GM12878 (cell line): Measurements from ENCODE around the gene ROR2. TPM values are rescaled to one million over a fixed set of nuclear protein-coding genes. Genes with fewer than 3 reads are reported as not detected.

Experiments used
- ATAC-seq: fragments of 200-7000 bp; cut with Tn5 transposase; 3 replicates; pipeline ENCODE4 v1.9.1; 2020; ENCODE audit warnings: mild to moderate bottlenecking, moderate library complexity
- BruUV-seq: library from RNA; stranded (reverse); fragments of 400-500 nt; replicated peaks from 2 replicates; lab custom pipeline; 2021; lab: Mats Ljungman, UMichigan
- CTCF ChIA-PET: fragments of 300-600 bp; sonication (Branson Sonifier 250); formaldehyde crosslinking; extraction: SDS; loops from one replicate; lab custom pipeline; 2021; ENCODE audit warnings: inconsistent platforms; lab: Yijun Ruan, JAX
- POLR2A ChIA-PET: fragments of 350-600 bp; formaldehyde crosslinking; extraction: SDS; loops from one replicate; lab custom pipeline; 2021; ENCODE audit warnings: inconsistent platforms; lab: Charles Lee
- RAD21 ChIA-PET: fragments of 300-600 bp; sonication (Branson Sonifier 250); formaldehyde crosslinking; loops from one replicate; lab custom pipeline; 2023; ENCODE audit warnings: antibody characterized with exemption; ENCODE audit not compliant: unreplicated experiment; lab: Charles Lee
- SMC1A ChIA-PET: fragments of 300-600 bp; sonication (Branson Sonifier 250); formaldehyde crosslinking; loops from one replicate; lab custom pipeline; 2023; ENCODE audit not compliant: unreplicated experiment, uncharacterized antibody; lab: Charles Lee
- DNase-seq: peaks from one replicate; pipeline ENCODE4 v3.0.0-alpha.2; 2011; ENCODE audit warnings: low read depth, low spot score
- FAIRE-seq: peaks from 3 replicates; lab custom pipeline; 2011; peaks lifted over from hg19 to GRCh38; lab: Jason Lieb, UNC
- H2AFZ ChIP-seq: 2 replicates; pipeline ENCODE4 v1.6.0; 2011; ENCODE audit warnings: low read depth, low read length, control low read depth; ENCODE audit not compliant: control insufficient read depth
- H3K27ac ChIP-seq: 2 replicates; pipeline ENCODE4 v1.5.1; 2011; ENCODE audit warnings: control low read depth; ENCODE audit not compliant: control insufficient read depth, insufficient read depth
- H3K27me3 ChIP-seq, 2 experiments: replicated peaks in 1 of 2; 2 replicates each; pipeline versions ENCODE4 v1.6.0 to v1.6.1; 2011; ENCODE audit warnings: low read length in 1 of 2; ENCODE audit not compliant: control insufficient read depth in 2 of 2, insufficient read depth in 2 of 2
- H3K36me3 ChIP-seq, 2 experiments: 2 replicates each; pipeline ENCODE4 v1.5.1; 2011; ENCODE audit warnings: low read length in 1 of 2; ENCODE audit not compliant: control insufficient read depth in 2 of 2, insufficient read depth in 2 of 2
- H3K4me1 ChIP-seq: 2 replicates; pipeline ENCODE4 v1.6.1; 2011; ENCODE audit warnings: mild to moderate bottlenecking, low read length, moderate library complexity, mixed read lengths; ENCODE audit not compliant: control insufficient read depth, insufficient read depth
- H3K4me2 ChIP-seq: 2 replicates; pipeline ENCODE4 v1.6.0; 2011; ENCODE audit warnings: control low read depth; ENCODE audit not compliant: control insufficient read depth, insufficient read depth
- H3K4me3 ChIP-seq: fragments of 200-600 bp; sonication (generic); 2 replicates; pipeline ENCODE4 v1.5.1; 2016
- H3K79me2 ChIP-seq: 2 replicates; pipeline ENCODE4 v1.6.0; 2011; ENCODE audit warnings: low read length; ENCODE audit not compliant: control insufficient read depth, insufficient read depth
- H3K9ac ChIP-seq: 2 replicates; pipeline ENCODE4 v1.8.0; 2011; ENCODE audit warnings: low read length, control low read depth, mixed read lengths; ENCODE audit not compliant: control insufficient read depth, insufficient read depth
- H3K9me3 ChIP-seq: replicated peaks from 3 replicates; pipeline ENCODE4 v1.5.1; 2011; ENCODE audit warnings: mild to moderate bottlenecking, low read length; ENCODE audit not compliant: control insufficient read depth, insufficient read depth
- H4K20me1 ChIP-seq: 2 replicates; pipeline ENCODE4 v1.6.0; 2011; ENCODE audit not compliant: control insufficient read depth, insufficient read depth
- CHD2 ChIP-seq: IDR thresholded peaks from 2 replicates; pipeline ENCODE4 v1.6.1; 2011; ENCODE audit warnings: low read depth, low read length, improper control_type of control experiment, borderline replicate concordance
- CTCF ChIP-seq, 3 experiments: IDR thresholded peaks in 2 of 3; conservative IDR thresholded peaks in 1 of 3; 2 replicates each; pipeline ENCODE4 v1.5.1; 2011; ENCODE audit warnings: low read depth in 3 of 3, low read length in 3 of 3, mild to moderate bottlenecking in 3 of 3, control low read depth in 2 of 3, moderate library complexity in 2 of 3, inconsistent platforms in 1 of 3, mixed read lengths in 1 of 3; ENCODE audit not compliant: control insufficient read depth in 2 of 3, insufficient read depth in 1 of 3; ENCODE audit errors: extremely low read depth in 1 of 3
- RAD21 ChIP-seq: IDR thresholded peaks from 2 replicates; pipeline ENCODE4 v1.6.1; 2011; ENCODE audit warnings: mild to moderate bottlenecking, low read depth, low read length, moderate library complexity; ENCODE audit not compliant: insufficient read depth
- SMC3 ChIP-seq: IDR thresholded peaks from 2 replicates; pipeline ENCODE4 v1.6.1; 2011; ENCODE audit warnings: low read length, improper control_type of control experiment, borderline replicate concordance
- SRF ChIP-seq, 2 experiments: IDR thresholded peaks; 2 replicates each; pipeline ENCODE4 v1.6.1; 2011; ENCODE audit warnings: low read depth in 2 of 2, low read length in 2 of 2, mild to moderate bottlenecking in 1 of 2, moderate library complexity in 1 of 2
- WGBS: methylation state at CpG from one replicate; pipeline ENCODE4 v1.1.6; 2016; ENCODE audit warnings: low lambda C conversion rate; ENCODE audit not compliant: insufficient replicate concordance, insufficient coverage; ENCODE audit errors: missing lambda C conversion rate; 5-methylcytosine and 5-hydroxymethylcytosine counted together
- in situ Hi-C: fragments of 300-500 bp; cut with MboI; formaldehyde crosslinking; loops from 9 replicates; pipeline ENCODE4 v1.14.3; 2018; ENCODE audit warnings: mixed read lengths
- intact Hi-C: fragments of 100-400 bp; cut with micrococcal nuclease; formaldehyde crosslinking; loops from one replicate; pipeline ENCODE4 v1.14.2; 2022; ENCODE audit not compliant: unreplicated experiment
- polyA plus RNA-seq, 11 experiments: library from polyadenylated mRNA; depleted of rRNA in 4 of 11; unstranded in 6 of 11; stranded (reverse) in 5 of 11; fragments of >200 nt; fragmentation: Nextera tagmentation in 4 of 11; fragmentation: Illumina TruSeq in 1 of 11; extraction: Ambion mirVana in 4 of 11; extraction: Trizol in 1 of 11; gene quantifications; 1 replicate in 1 of 11; 2 replicates in 10 of 11; pipeline versions ENCODE4 v1.2.1 to v1.2.3, GENCODE V29; 2011 to 2016; ENCODE audit warnings: inconsistent platforms in 2 of 11, missing spikeins in 2 of 11, low read depth in 1 of 11
- total RNA-seq, 4 experiments: library from RNA; depleted of rRNA in 3 of 4; stranded (reverse); fragments of >200 nt in 3 of 4; fragmentation: Illumina TruSeq in 1 of 4; extraction: Trizol in 1 of 4; gene quantifications; 2 replicates each; pipeline versions ENCODE4 v1.2.1 to v1.2.3, GENCODE V29; 2013 to 2021

ROR2 gene
- total and polyA plus RNA-seq, 10 of the 15 experiments (the other 5 are each of a cell fraction or from before 2014, with no cell fraction given), result 0.03 to 0.05 TPM; not detected in 8

DNA sequence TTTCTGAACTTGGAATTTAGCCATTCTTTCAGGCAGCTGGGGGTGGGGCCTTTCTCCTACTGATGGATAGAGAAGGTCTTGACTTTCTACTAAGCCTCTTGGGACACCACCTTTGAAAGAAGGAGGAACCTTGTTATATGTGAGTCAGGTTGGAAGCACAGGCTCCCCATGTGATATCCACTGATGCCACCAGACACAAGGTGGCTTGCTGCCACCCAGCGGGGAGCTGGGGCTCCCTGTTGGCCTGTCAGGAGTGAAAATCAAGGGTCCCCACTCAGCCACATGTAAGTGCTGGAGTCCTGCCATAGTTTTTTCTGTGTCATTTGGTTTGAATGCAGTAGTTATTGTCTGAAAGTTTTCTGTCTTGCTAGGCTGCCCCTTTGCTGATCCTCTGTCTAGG is 274.0 kb downstream of the ROR2 start:
- Histone ChIP-seq H3K4me3 (no peak overlapping the region), H3K9me3 (no peaks in the 10 kb centered on the region), H3K4me2 (no peak overlapping the region), H4K20me1 (no peaks in the 10 kb centered on the region; the same call in 1 of the 2 replicates), H3K27me3 (no peaks in the 10 kb centered on the region), H2AFZ (no peak overlapping the region), H3K36me3 (no peaks in the 10 kb centered on the region), H3K9ac (no peak overlapping the region), H3K4me1 (no peaks in the 10 kb centered on the region), H3K79me2 (no peaks in the 10 kb centered on the region), H3K27ac (no peak overlapping the region)
- intact Hi-C loops (loop anchor here (1.0 to 10.0 kb wide), 2 partner anchors 251 to 761 kb away; partner anchors contain the start of gene NFIL3), in situ Hi-C loops (loop anchor here (5.0 kb wide), 1 partner anchor 759 kb away; no protein-coding TSS in a partner anchor)
- 0% methylated on average over 1 of the region's 1 CpG for WGBS
- peak; percentile 3 for DNase-seq
- peak; percentile 80 for ATAC-seq
- RAD21 ChIA-PET, result interaction anchor here (1.0 kb wide), 1 partner anchor 761 kb away, joined by 7 read pairs; no protein-coding TSS in a partner anchor
- TF ChIP-seq SRF (IDR thresholded peaks at IDR 0.05; ENCODE audit: low read depth in 2 of 2, low read length in 2 of 2), result no peak
- peak; percentile 58 for TF ChIP-seq RAD21
- no peak for TF ChIP-seq CHD2
- TF ChIP-seq SMC3, result peak; percentile 53; the same call in 1 of the 2 replicates
- TF ChIP-seq CTCF (IDR thresholded peaks at IDR 0.05 in 2 of 3, conservative IDR thresholded peaks at IDR 0.05 in 1 of 3; ENCODE audit: control insufficient read depth in 2 of 3, extremely low read depth in 1 of 3, insufficient read depth in 1 of 3, low read depth in 3 of 3, low read length in 3 of 3), result peak; percentile 43 to 61 (median 57); a peak in 5 of 6 replicates
- FAIRE-seq, result no peak
- SMC1A ChIA-PET, result interaction anchor here (0.6 to 1.4 kb wide), 2 partner anchors 53 to 354 kb away, joined by 3 read pairs; no protein-coding TSS in a partner anchor
- CTCF ChIA-PET, result interaction anchor here (1.2 to 2.1 kb wide), 3 partner anchors 250 to 760 kb away, joined by 5 to 14 read pairs (median 5); no protein-coding TSS in a partner anchor
- BruUV-seq, result no TSS peak
- POLR2A ChIA-PET, result no interaction called here
